GM23338 (cell line): Measurements from ENCODE around the gene DDC. TPM values are rescaled to one million over a fixed set of nuclear protein-coding genes. Genes with fewer than 3 reads are reported as not detected.

Source experiments
- ATAC-seq: fragments of 200-7000 bp; cut with Tn5 transposase; 3 replicates; pipeline ENCODE4 v1.9.1; 2020
- DNase-seq: peaks from one replicate; pipeline ENCODE4 v3.0.0-alpha.2; 2015; ENCODE audit warnings: low spot score
- H2AFZ ChIP-seq: fragments of 200-600 bp; sonication (generic); 2 replicates; pipeline ENCODE4 v1.8.0; 2016; ENCODE audit warnings: antibody characterized with exemption, mild to moderate bottlenecking, moderate library complexity
- H3F3A ChIP-seq: fragments of 200-600 bp; sonication (generic); replicated peaks from 2 replicates; pipeline ENCODE4 v1.8.0; 2017; ENCODE audit warnings: antibody characterized with exemption, mixed run types, low read depth
- H3K27ac ChIP-seq: fragments of 200-600 bp; sonication (generic); 2 replicates; pipeline ENCODE4 v1.6.1; 2016; ENCODE audit warnings: low read depth
- H3K27me3 ChIP-seq: fragments of 200-600 bp; sonication (generic); 2 replicates; pipeline ENCODE4 v1.8.0; 2016; ENCODE audit warnings: mild to moderate bottlenecking, mixed run types, moderate library complexity; ENCODE audit not compliant: insufficient read depth
- H3K36me3 ChIP-seq: fragments of 200-600 bp; sonication (generic); 2 replicates; pipeline ENCODE4 v1.8.0; 2016; ENCODE audit warnings: mild to moderate bottlenecking; ENCODE audit not compliant: insufficient read depth
- H3K4me1 ChIP-seq: fragments of 200-600 bp; sonication (generic); 2 replicates; pipeline ENCODE4 v1.8.0; 2016; ENCODE audit warnings: mild to moderate bottlenecking, moderate library complexity; ENCODE audit not compliant: insufficient read depth
- H3K4me2 ChIP-seq: fragments of 200-600 bp; sonication (generic); 2 replicates; pipeline ENCODE4 v1.7.1; 2017; ENCODE audit warnings: mixed run types
- H3K4me3 ChIP-seq: fragments of 200-600 bp; sonication (generic); 2 replicates; pipeline ENCODE4 v1.6.1; 2016; ENCODE audit warnings: mixed run types
- H3K79me2 ChIP-seq: fragments of 200-600 bp; sonication (generic); replicated peaks from 2 replicates; pipeline ENCODE4 v1.8.0; 2017; ENCODE audit warnings: mild to moderate bottlenecking; ENCODE audit not compliant: insufficient read depth
- H3K9me2 ChIP-seq: fragments of 200-600 bp; sonication (generic); 2 replicates; pipeline ENCODE4 v1.8.0; 2017; ENCODE audit not compliant: insufficient read depth
- H4K20me1 ChIP-seq: fragments of 200-600 bp; sonication (generic); replicated peaks from 2 replicates; pipeline ENCODE4 v1.8.0; 2017; ENCODE audit warnings: mild to moderate bottlenecking; ENCODE audit not compliant: insufficient read depth
- H3K27ac Mint-ChIP-seq: 2 replicates; pipeline ENCODE4 v1.8.0; 2020; ENCODE audit warnings: inconsistent platforms, mild to moderate bottlenecking, moderate library complexity, mixed read lengths
- H3K27me3 Mint-ChIP-seq: 3 replicates; pipeline ENCODE4 v1.8.0; 2022; ENCODE audit warnings: low read depth, mild to moderate bottlenecking, moderate library complexity, mixed read lengths, inconsistent platforms; ENCODE audit not compliant: insufficient read depth, poor library complexity
- H3K36me3 Mint-ChIP-seq: 3 replicates; pipeline ENCODE4 v1.8.0; 2021; ENCODE audit warnings: low read depth, mild to moderate bottlenecking, inconsistent platforms, moderate library complexity, mixed read lengths
- H3K4me1 Mint-ChIP-seq: 3 replicates; pipeline ENCODE4 v1.8.0; 2020; ENCODE audit warnings: mild to moderate bottlenecking, inconsistent platforms, mixed read lengths
- H3K4me3 Mint-ChIP-seq: 3 replicates; pipeline ENCODE4 v1.8.0; 2021; ENCODE audit warnings: moderate library complexity, mild to moderate bottlenecking, inconsistent platforms, mixed read lengths
- H3K9me3 Mint-ChIP-seq: 3 replicates; pipeline ENCODE4 v1.8.0; 2020; ENCODE audit warnings: moderate library complexity, mild to moderate bottlenecking, inconsistent platforms, mixed read lengths
- CREB1 ChIP-seq: fragments of 250-450 bp; sonication (Bioruptor Pico); IDR thresholded peaks from 2 replicates; pipeline ENCODE4 v1.5.0; 2020; ENCODE audit warnings: low read depth, mild to moderate bottlenecking, moderate library complexity
- ETS1 ChIP-seq: IDR thresholded peaks from 2 replicates; pipeline ENCODE4 v1.6.1; 2016; ENCODE audit warnings: antibody characterized with exemption
- EZH2 ChIP-seq: fragments of 200-600 bp; sonication (generic); IDR thresholded peaks from one replicate; pipeline ENCODE4 v1.8.0; 2017; ENCODE audit warnings: antibody characterized with exemption, mild to moderate bottlenecking, low read depth; ENCODE audit not compliant: unreplicated experiment
- JUNB ChIP-seq: IDR thresholded peaks from one replicate; pipeline ENCODE4 v1.6.1; 2016; ENCODE audit warnings: antibody characterized with exemption; ENCODE audit not compliant: unreplicated experiment
- NANOG ChIP-seq: IDR thresholded peaks from 2 replicates; pipeline ENCODE4 v1.6.1; 2016; ENCODE audit warnings: antibody characterized with exemption, borderline replicate concordance
- POLR2AphosphoS5 ChIP-seq: IDR thresholded peaks from 2 replicates; pipeline ENCODE4 v1.6.1; 2016; ENCODE audit warnings: antibody characterized with exemption, low read depth
- REST ChIP-seq: IDR thresholded peaks from one replicate; pipeline ENCODE4 v1.6.1; 2018; ENCODE audit warnings: antibody characterized with exemption; ENCODE audit not compliant: unreplicated experiment
- ZNF114 ChIP-seq: fragments of 250-450 bp; sonication (Bioruptor Pico); IDR thresholded peaks from 2 replicates; pipeline ENCODE4 v1.5.0; 2020; ENCODE audit warnings: mild to moderate bottlenecking, moderate library complexity
- polyA plus RNA-seq: library from polyadenylated mRNA; unstranded; fragments of >200 nt; fragmentation: Nextera tagmentation; extraction: Ambion mirVana; gene quantifications from 2 replicates; pipeline ENCODE4 v1.2.1, GENCODE V29; 2016
- total RNA-seq: library from RNA; depleted of rRNA; stranded (reverse); fragments of >200 nt; shearing (Covaris generic); gene quantifications from 2 replicates; pipeline ENCODE4 v1.2.3, GENCODE V29; 2014
- TF ChIP-seq, protein P1 (sequence below): fragments of 250-450 bp; sonication (Bioruptor Pico); IDR thresholded peaks from 2 replicates; pipeline ENCODE4 v1.5.0; 2020; ENCODE audit warnings: mild to moderate bottlenecking, moderate library complexity
- TF ChIP-seq, protein P2 (sequence below), 2 experiments: fragments of 200-600 bp in 1 of 2; sonication (generic) in 1 of 2; conservative IDR thresholded peaks; 2 replicates each; pipeline versions ENCODE4 v1.5.1 to v1.6.1; 2016 to 2017; ENCODE audit warnings: antibody characterized with exemption in 2 of 2, low read depth in 2 of 2, mild to moderate bottlenecking in 2 of 2, moderate library complexity in 1 of 2

The DDC gene
- total and polyA plus RNA-seq, 2 experiments from 2014 or later, result not detected

- TF ChIP-seq, protein P1, sequence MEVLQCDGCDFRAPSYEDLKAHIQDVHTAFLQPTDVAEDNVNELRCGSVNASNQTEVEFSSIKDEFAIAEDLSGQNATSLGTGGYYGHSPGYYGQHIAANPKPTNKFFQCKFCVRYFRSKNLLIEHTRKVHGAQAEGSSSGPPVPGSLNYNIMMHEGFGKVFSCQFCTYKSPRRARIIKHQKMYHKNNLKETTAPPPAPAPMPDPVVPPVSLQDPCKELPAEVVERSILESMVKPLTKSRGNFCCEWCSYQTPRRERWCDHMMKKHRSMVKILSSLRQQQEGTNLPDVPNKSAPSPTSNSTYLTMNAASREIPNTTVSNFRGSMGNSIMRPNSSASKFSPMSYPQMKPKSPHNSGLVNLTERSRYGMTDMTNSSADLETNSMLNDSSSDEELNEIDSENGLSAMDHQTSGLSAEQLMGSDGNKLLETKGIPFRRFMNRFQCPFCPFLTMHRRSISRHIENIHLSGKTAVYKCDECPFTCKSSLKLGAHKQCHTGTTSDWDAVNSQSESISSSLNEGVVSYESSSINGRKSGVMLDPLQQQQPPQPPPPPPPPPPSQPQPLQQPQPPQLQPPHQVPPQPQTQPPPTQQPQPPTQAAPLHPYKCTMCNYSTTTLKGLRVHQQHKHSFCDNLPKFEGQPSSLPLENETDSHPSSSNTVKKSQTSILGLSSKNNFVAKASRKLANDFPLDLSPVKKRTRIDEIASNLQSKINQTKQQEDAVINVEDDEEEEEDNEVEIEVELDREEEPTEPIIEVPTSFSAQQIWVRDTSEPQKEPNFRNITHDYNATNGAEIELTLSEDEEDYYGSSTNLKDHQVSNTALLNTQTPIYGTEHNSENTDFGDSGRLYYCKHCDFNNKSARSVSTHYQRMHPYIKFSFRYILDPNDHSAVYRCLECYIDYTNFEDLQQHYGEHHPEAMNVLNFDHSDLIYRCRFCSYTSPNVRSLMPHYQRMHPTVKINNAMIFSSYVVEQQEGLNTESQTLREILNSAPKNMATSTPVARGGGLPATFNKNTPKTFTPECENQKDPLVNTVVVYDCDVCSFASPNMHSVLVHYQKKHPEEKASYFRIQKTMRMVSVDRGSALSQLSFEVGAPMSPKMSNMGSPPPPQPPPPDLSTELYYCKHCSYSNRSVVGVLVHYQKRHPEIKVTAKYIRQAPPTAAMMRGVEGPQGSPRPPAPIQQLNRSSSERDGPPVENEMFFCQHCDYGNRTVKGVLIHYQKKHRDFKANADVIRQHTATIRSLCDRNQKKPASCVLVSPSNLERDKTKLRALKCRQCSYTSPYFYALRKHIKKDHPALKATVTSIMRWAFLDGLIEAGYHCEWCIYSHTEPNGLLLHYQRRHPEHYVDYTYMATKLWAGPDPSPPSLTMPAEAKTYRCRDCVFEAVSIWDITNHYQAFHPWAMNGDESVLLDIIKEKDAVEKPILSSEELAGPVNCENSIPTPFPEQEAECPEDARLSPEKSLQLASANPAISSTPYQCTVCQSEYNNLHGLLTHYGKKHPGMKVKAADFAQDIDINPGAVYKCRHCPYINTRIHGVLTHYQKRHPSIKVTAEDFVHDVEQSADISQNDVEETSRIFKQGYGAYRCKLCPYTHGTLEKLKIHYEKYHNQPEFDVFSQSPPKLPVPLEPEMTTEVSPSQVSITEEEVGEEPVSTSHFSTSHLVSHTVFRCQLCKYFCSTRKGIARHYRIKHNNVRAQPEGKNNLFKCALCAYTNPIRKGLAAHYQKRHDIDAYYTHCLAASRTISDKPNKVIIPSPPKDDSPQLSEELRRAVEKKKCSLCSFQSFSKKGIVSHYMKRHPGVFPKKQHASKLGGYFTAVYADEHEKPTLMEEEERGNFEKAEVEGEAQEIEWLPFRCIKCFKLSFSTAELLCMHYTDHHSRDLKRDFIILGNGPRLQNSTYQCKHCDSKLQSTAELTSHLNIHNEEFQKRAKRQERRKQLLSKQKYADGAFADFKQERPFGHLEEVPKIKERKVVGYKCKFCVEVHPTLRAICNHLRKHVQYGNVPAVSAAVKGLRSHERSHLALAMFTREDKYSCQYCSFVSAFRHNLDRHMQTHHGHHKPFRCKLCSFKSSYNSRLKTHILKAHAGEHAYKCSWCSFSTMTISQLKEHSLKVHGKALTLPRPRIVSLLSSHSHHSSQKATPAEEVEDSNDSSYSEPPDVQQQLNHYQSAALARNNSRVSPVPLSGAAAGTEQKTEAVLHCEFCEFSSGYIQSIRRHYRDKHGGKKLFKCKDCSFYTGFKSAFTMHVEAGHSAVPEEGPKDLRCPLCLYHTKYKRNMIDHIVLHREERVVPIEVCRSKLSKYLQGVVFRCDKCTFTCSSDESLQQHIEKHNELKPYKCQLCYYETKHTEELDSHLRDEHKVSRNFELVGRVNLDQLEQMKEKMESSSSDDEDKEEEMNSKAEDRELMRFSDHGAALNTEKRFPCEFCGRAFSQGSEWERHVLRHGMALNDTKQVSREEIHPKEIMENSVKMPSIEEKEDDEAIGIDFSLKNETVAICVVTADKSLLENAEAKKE, result no peak
- TF ChIP-seq POLR2AphosphoS5, result no peak
- no peak for TF ChIP-seq ZNF114 (CRISPR knock-in tag)
- TF ChIP-seq JUNB, result no peak
- no peak for TF ChIP-seq EZH2
- no peak for TF ChIP-seq CREB1 (CRISPR knock-in tag)
Measured at GRCh38 chr7:50488379-50488778, 76.8 kb downstream of the DDC start (continued).

GRCh38 chr7:50486512-50486911 lies 78.7 kb downstream of the DDC start:
- H3K4me1 Mint-ChIP-seq, result no peaks in the 10 kb centered on the region
- peaks cover 1% of the 10 kb centered on the region for H3K27me3 Mint-ChIP-seq
- no peaks in the 10 kb centered on the region for H3F3A ChIP-seq
- no peaks in the 10 kb centered on the region for H3K4me1 ChIP-seq
- peaks cover 35% of the 10 kb centered on the region for H3K9me3 Mint-ChIP-seq
- H3K27ac ChIP-seq, result no peak overlapping the region
- no peak overlapping the region for H3K4me3 Mint-ChIP-seq
- H3K79me2 ChIP-seq, result no peaks in the 10 kb centered on the region
- H3K4me2 ChIP-seq, result no peak overlapping the region
- H3K9me2 ChIP-seq, result peaks cover 3% of the 10 kb centered on the region; the same call in 1 of the 2 replicates
- H3K27me3 ChIP-seq, result no peaks in the 10 kb centered on the region
- H3K36me3 ChIP-seq, result peaks cover 5% of the 10 kb centered on the region; the same call in 1 of the 2 replicates
- H4K20me1 ChIP-seq, result no peaks in the 10 kb centered on the region
- no peak for DNase-seq
- peaks cover 5% of the 10 kb centered on the region; the same call in 1 of the 3 replicates for H3K36me3 Mint-ChIP-seq
- H3K27ac Mint-ChIP-seq, result no peak overlapping the region
- no peak overlapping the region for H3K4me3 ChIP-seq
- ATAC-seq, result no peak
- no peak overlapping the region for H2AFZ ChIP-seq
- TF ChIP-seq POLR2AphosphoS5 (no peak), ETS1 (no peak), NANOG (no peak), REST (no peak)
- TF ChIP-seq, protein P2, sequence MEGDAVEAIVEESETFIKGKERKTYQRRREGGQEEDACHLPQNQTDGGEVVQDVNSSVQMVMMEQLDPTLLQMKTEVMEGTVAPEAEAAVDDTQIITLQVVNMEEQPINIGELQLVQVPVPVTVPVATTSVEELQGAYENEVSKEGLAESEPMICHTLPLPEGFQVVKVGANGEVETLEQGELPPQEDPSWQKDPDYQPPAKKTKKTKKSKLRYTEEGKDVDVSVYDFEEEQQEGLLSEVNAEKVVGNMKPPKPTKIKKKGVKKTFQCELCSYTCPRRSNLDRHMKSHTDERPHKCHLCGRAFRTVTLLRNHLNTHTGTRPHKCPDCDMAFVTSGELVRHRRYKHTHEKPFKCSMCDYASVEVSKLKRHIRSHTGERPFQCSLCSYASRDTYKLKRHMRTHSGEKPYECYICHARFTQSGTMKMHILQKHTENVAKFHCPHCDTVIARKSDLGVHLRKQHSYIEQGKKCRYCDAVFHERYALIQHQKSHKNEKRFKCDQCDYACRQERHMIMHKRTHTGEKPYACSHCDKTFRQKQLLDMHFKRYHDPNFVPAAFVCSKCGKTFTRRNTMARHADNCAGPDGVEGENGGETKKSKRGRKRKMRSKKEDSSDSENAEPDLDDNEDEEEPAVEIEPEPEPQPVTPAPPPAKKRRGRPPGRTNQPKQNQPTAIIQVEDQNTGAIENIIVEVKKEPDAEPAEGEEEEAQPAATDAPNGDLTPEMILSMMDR (conservative IDR thresholded peaks at IDR 0.05; ENCODE audit: low read depth in 2 of 2), result no peak
